NCI-H2196 treated with DMSO at 0.1 percent for 48 hours (cell line): Measurements from ENCODE around the gene MROH7.

ENCODE experiments used
- DNase-seq: peaks from one replicate; lab custom pipeline; 2025; ENCODE audit not compliant: unreplicated experiment; lab: John Stamatoyannopoulos, UW

Gene MROH7

DNA sequence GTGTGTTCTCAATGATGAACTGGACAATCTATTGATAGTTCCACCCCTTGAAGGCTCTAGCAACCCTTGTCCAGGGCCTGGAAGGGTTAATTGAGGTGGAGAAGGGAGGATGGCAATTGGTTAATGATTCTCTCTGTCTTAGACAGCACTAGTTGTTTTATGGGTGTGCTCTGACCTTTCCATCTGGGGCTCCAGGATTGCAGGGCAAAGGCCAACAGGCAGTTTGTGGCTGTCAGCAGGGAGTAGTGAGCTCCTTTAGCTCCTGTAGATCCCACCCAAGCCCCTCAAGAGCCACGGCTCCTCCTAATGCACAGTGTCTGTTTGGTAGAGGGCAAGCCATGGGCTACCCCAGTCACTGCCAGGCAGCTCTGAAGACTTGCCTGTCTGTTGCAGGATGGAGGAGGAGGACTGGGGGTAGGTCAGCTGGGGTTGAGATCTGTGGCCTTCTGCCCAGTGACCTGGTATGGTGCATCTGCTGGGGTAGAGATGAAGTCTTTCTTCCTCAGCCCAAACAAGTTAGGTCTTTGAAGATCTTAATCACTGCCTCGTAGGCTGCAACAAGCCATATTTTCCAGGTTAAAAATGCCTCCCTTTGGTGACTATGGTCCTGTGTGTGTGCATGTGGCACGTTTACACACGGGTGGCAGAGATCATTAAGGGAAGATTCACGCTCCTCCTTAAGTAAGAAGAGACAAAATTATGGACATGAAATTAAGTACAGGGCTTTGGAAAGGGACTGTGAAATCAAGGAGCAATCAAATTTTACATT is 7.7 kb downstream of the MROH7 start:
- DNase-seq, result no peak

DNA sequence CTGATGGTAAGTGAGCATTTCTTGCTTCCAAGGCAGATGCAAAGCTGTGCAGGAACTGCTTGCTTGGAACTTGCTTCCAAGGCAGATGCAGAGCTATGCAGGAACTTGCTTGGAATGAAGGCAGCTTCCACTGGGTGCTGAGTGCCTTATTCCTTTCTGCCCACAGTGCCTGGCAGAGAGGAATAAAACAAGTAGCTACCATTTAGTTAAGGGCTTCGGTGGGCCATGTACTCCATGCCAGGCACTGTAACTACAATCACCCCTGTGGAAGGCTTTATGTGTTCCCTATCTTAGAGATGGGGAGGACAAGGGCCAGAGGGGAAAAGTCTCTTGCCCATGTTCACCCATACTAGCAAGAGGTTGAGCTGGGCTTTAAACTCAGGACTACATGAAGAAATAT is 8.3 kb downstream of the MROH7 start:
- no peak for DNase-seq

DNA sequence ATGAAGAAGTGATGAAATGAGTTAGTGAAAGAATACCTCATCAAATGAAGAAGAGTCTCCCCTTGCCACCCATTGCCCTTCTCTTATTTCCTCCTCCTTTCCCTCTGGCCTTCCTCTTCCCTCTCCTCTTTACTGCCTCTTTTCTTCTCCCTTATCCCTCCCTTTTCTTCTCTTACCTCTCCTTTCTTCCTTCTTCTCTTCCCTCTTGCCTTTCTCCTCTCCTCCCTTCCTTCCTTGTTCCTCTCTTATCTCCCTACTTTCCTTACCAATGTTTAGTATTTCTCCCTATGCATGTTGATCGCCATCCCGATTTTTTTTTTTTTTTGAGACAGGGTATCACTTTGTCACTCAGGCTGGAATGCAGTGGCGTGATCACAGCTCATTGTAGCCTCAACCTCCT is 8.8 kb downstream of the MROH7 start:
- DNase-seq, result no peak

DNA sequence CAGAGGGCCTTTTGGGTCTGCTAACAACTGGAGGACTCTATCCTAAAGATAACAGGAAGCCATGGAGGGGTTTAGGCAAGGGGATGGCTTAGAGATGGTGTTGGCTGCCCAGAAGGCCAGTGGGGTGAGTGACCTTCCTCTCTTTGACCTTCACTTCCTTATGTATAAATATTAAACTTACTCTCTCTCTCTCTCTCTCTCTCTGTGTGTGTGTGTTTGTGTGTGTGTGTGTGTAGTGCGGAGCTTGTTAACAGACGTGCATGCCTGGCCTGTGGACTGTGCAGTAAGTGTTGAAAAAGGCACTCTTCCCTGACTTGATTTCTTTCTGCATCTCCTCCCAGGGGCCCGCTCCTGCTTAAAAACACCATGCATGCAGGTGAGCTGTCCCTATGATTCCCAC is 10.0 kb downstream of the MROH7 start:
- no peak for DNase-seq

DNA sequence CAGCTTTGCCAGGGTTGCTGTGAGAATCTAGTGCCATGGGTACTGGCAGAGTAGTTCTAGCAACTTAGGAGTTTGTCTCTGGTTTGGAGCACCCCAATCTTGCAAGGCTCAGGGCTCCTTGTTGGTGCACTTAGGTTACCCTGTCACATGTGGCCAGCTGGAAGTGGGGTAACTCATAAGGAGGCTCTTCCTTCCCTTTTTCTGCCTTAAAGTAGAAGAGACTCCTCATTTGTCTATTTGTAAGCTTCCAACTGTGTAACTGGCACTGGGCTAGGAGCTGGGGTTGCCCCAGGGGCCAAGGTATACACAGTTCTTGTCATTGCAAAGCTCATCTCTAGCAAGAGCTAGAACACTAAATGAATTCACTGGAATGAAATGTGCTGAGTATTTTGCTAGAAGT is 10.6 kb downstream of the MROH7 start:
- no peak for DNase-seq

DNA sequence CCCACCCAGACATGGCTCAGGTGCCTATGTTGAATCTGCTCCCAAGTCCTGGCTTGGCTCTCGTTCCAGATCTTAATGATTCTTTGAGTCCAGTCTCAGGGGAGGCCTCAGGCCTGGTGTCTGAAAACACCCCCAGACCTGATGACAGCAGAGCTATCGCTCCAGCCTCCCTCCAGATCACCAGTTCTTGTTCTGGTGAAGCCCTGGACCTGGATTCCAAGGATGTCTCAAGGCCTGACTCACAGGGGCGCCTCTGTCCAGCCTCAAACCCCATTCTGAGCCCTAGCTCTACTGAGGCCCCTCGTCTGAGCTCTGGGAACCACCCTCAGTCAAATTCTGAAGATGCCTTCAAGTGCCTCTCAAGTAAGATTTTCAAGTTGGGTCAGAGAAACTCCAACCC is 11.4 kb downstream of the MROH7 start:
- no peak for DNase-seq

DNA sequence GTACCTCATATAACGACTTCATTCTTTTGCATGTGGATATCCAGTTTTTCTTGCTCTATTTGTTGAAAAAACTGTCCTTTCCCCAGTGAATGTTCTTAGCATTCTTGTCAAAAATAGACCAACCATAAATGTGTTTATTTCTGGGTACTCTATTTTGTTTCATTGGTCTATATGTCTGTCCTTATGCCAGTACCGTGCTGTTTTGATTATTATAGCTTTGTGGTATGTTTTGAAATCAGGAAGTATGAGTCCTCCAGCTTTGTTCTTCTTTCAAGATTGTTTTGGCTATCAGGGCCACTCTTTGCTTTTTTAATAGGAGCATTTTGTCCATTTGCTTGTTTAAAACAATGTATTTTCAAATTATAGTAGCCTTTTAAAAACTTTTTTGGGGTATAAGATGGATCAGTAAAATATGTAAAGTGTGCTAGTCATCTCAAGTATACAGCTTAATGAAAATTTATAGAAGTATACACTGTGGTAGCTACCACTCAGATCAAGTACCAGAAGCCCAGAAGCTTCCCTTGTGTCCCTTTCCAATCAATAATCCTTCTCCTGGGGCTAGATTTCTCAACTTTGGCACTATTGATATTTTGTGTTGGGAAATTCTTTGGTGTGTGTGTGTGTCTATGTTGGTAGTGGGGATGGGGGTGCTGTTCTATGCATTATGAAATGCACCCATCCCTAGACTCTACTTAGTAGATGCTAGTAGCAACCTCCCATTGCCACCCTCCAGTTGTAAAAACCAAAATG is 16.8 kb downstream of the MROH7 start:
- DNase-seq, result no peak

DNA sequence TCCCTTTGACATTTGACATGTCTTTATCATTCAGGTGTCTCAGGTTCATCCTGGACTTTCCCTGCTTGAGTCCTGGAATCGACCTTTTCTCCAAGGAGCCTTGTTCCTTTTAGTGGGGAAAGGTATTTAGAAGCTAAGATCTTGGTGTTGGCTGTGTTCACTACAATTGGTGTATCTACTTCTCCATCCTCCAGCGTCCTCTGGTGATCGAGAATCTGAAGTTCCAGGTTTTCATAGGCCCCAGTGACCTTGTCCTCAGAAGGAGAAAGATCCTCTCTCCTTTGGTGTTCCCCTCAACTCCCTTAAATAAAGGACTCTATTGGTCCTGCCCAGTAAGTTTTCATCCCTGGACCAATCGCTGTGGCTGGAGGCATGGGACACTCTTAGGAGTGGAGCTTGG is 22.1 kb downstream of the MROH7 start:
- no peak for DNase-seq

DNA sequence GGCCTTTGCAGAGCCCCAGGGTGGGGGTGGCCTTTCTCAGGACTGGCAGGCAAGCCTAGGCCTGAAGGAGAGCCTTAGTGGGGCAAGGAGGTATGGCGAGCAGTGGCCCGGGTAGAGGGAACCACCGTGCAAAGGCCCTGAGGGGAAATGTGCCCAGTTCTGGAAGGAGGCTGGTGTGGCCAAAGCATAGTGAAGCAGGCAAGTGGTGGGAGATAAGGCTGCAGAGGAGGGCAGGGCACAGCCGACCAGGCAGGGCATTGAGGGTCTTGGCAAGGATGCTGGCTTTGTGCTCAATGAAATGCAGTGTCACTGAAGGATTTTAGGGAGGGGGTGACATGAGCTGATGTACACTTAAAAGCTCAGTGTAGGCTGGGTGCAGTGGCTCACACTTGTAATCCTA is 22.8 kb downstream of the MROH7 start:
- DNase-seq, result no peak

DNA sequence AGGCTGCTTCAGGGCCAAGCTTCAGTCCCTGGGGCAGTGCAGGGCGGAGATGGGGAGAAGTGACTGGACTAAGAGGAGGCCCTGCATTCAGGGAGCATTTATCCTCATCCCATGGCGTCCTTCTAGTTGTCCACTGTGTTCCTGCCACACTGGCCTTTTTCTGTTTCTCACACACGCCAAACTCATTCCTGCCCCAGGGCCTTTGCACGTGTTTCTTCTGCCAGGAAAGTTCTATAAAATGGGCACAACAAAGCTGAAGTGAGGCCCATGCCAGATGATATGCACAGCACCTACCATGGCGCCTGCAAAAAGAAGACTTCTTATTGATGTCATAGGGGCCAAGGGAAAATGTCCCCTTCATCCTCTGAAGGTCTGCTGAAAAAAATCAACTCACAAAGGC is 24.3 kb downstream of the MROH7 start:
- no peak for DNase-seq

DNA sequence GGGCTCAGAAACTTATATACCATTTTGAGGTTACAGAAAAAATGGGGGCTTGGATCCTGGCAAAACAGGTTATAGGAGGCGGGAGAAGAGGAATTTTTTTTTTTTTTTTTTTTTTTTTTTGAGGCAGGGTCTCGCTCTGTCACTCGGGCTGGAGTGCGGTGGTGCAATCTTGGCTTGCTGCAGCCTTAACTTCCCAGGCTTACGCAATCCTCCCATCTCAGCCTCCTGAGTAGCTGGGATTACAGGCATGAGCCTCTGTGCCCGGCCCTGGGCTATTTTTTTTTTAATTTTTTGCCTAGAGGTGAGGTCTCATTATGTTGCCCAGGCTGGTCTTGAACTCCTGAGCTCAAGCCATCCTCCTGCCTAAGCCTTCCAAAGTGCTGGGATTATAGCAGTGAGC is 24.7 kb downstream of the MROH7 start:
- no peak for DNase-seq

DNA sequence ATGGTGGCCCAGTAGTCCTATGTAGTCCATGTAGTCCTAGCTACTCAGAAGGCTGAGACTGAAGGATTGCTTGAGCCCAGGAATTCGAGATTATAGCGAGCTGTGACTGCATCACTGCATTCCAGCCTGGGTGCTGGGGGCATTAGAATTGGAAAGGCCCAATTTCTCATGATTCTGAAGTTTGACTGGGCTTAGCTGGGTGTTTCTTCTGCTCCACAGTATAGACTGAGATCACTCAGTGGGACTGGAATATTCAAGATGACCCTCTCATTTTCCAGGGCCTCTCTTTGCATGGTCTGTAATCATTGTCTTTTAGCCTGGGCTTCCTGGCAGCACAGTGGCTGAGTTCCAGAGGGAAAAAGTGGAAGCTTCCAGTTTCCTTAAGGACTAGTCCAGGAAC is 26.2 kb downstream of the MROH7 start:
- DNase-seq, result no peak

DNA sequence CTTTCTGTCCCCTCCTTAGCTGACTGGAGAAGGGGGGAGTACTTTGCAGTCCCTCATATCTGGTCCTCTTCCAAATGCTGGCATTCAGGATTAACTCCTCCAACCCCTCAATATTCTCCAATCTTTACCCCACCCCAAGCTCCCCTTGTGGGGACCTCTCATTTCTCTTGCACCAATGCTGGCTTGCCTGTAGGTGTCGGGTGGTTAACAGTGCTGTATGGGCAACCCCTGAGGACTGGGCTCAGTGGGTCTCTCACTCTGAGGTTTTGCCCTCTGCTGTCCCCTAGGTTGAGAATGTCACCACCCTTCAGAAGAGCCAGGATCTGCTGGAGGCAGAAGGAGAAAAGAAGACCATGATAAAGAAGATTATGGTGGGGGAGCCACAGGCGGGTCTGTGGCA is 27.0 kb downstream of the MROH7 start:
- no peak for DNase-seq

DNA sequence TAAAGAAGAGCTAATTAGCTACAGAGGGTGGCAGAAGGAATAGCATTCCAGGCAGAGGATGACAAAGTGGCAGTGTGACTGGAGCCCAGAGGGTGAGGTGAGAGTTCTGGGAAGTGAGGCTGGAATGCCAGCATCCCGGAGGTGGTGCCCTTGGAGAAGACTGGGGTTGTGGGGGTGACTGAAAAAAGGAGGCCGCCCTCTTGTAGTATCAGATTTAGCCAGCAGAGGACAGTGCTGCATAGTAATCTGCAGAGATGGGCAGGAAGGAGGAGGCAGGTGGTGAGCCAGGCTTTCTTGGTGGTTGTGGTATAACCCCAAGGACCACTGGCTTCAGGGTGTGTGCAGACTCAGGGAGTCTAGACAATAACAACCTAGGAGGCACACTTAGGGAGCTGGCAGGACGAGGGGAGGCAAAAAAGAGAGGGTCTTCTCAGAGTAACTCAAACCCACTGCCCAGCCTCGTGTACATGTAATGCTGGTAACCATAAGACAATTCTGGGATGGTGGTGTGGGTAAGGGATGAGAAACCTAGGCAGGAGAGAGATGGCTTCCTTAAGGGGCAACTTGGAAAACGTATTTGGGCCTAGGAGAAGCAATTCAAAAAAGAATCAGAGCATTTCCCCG is 30.5 kb downstream of the MROH7 start:
- DNase-seq, result peak; percentile 35

DNA sequence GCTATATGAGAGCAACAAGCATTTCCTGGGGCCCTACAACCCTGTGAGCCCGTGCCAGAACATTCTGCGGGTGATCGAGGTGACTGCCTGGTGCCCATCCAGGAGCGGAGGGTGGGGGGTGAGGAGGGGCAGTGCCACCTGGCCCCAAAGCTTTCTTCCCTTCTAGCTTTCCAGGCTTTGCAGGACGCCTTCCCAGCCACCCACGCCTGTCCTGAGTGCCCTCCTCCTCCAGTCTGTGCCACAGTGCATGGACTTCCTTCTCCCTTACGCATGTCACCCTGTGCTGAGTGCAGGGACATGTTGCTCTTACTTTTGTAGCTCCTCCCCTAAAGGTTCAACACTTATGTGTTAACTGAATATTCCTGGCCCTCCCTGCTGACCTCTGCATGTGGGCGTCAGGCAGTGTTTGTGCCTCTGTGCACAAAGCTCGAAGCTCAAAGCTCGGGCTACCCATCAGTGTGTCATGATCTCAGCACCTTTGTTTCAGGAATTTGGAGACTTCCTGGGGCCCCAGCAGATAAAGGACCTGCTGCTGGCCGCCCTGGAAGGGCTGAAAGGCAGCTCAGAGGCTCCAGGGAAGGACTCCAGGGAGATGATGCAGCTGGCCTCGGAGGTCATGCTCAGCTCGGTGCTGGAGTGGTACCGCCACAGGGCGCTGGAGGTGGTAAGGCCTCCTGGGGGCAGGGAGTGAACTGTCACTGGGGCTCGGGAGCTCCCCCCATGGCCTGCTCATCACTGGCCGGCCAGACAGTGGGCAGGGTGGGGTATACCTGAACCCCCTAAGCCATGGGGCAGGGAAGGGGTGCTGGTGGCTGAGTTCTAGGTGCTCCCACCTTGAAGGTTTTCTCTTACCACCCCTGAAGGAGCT is 37.4 kb downstream of the MROH7 start:
- no peak for DNase-seq

DNA sequence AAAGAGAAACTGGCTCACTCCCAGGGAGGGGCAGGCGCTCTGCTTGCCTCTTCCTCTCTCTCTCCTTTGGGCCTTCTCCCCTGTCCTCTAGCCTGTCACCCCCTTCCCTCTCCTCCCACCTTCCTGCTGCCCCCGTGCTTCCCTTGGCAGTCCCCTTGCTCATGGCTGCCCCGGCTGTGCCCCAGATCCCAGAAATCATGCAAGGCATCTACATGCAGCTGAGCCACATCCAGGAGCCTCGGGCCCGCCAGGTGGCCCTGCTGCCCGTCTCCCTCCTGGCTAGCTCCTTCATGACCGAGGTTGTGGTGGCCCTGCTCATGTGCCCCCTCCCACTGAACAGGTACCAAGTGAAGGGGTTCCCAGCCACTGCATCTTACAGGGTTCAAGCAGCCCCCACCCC is 38.1 kb downstream of the MROH7 start:
- DNase-seq, result no peak

DNA sequence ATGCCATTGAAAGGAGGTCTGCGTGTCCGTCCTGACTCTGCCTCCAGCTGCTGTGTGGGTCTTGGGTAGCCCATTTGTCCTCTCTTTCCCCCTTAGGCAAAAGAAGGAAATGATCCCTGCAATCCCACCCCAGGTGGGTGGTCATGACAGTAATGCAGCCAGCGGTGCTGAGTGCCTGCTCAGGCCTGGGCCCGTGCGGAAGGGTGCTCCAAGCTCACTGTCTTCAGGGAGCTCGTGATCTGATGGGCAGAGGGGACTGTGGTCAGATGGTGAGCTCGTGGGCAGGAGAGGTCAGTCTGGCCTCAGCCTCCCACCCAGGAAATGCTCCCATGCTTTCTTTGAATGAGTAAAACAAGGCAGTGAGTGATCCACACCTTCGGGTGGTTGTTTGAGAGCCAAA is 38.8 kb downstream of the MROH7 start:
- DNase-seq, result no peak

DNA sequence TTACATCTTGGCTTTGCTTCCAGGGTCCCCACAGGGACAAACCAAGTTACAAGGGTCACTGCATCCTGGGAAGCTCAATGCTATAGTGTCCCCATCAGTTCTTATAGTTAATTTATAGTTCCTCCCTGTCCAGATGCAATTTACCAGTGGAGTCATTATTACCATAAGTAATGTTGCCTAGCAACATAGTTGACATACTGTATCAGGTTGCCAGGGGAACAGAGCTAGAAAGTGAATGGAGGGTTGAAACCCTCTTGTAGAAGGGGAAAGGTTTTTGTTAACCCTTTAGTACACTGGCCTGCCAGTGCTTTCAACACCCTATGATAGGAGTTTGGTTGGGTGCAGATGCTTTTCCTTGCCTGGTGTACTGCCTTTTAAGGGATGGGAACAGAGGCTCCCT is 39.8 kb downstream of the MROH7 start:
- peak; percentile 13 for DNase-seq

DNA sequence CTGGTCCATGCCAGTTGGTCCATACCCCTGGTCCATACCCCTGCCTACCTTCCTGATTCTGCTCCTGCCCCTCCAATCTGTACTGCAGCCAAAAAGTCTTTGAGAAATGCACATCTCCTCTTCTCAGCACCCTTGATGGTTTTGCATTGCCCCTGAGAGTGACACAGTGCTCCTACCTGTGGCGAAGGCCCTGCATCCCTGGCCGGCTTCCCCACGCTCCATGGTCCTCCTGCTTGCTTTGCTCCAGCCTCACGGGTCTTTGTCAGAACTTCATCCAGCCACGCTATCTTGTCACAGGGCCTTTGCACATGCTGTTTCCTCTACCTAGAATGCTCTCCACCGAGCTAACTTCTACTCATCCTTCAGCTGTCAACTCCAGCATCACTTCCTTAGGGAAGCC is 41.9 kb downstream of the MROH7 start:
- no peak for DNase-seq

DNA sequence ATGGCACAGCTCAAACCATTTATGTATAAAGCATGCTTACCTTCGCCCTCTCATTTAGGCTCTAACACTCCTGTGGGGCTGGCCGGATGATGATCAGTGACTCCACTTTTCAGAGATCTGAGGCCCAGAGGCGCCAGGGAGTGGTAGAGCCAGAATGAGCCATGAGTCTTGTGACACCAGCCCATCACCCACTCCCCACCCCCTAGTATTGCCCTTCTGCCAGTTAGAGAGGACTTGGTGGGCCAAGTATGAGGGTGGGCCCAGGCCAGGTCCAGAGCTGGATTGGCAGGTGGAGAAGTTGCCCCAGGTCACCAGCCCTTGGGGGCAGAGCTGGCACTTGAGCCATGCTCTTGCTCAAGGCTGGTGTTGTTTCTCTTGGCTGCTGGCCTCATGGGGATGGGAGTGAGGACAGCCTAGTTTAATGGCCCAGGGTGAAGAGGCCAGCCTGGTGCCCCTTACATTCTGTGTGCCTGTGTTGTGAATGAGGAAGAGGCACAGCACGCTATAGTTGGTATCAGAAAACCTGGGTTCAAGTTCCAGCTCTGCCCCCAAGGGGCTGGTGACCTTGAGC is 43.8 kb downstream of the MROH7 start:
- DNase-seq, result no peak

DNA sequence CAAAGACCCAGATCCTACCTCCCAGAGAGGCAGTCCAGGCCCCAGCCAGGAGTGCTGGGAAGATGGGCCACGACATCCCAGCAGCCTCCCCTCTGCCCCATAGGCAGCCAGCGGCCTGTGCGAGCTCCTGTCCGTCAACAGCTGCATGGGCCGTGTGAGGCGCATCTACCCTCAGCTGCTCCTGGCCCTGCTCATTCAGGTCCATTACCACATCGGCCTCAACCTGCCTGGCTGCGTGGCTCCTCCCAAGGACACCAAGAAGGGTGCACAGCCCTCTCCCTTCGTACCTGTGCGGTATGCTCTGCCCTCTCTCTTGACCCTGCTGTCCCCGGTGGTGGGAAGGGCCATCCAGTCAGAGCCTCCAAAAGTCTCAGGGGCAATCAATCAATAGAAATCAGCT is 44.6 kb downstream of the MROH7 start:
- no peak for DNase-seq
